HG02759 (cell line): ENCODE measurements around the gene MANSC4.
A peak's percentile ranks its signal among the peaks of the same experiment; 100 is the strongest.

ENCODE experiments used
- ATAC-seq: cut with Tn5 transposase; IDR thresholded peaks from one replicate; pipeline ENCODE4 v1.9.1; 2021; ENCODE audit warnings: mild to moderate bottlenecking, moderate library complexity; ENCODE audit not compliant: unreplicated experiment

MANSC4 gene

GRCh38 chr12:27779920-27780611 is at the start of gene MANSC4, which contains the start of gene KLHL42:
MANSC4 (minus strand) TSS chr12:27780236; CDS start chr12:27771276, 8,960 bp downstream.
KLHL42 (plus strand) TSS chr12:27780233; CDS start chr12:27780331, 98 bp downstream.
- peak; percentile 76 for ATAC-seq

DNA sequence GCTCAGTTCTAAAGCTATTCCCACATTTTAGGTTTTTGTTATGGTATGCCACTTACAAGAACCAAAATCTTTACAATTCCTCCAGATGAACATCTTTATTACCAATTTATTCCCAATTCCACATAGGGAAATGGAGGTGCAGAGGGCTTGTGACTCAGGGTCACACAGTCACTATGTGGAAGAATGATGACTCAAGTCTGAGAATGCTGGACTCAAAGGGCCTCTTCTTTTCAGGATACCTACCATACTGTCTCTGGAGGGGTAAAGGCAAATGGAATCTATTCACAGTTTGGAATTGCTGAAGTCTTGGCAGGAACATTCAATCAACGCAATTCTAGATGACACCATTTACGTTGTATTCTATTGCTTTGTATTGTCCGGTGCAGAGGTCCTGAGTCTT is 48.2 kb upstream of the MANSC4 start:
- no peak for ATAC-seq

GRCh38 chr12:27826076-27826475 is 46.0 kb upstream of the MANSC4 start:
- no peak for ATAC-seq

GRCh38 chr12:27824126-27824842 is 44.2 kb upstream of the MANSC4 start:
- ATAC-seq: peak; percentile 75

DNA sequence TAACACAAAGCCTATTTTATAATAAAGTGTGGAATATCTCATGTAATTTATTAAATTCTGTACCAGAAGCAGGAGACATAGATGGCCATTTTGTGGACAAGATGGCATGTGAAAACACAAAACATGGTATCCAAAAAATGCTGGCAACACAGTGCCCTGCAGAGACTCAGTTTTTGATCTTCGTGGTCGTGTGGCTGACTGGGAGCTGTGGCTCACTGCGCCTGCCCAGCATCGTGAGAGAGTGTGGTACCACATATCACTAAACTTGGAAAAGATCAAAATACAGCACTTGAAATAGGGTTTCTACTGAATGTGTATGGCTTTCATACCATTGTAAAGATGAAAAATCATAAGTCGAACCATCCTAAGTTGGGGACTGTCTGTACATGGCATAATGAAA is 43.0 kb upstream of the MANSC4 start:
- ATAC-seq: no peak

DNA sequence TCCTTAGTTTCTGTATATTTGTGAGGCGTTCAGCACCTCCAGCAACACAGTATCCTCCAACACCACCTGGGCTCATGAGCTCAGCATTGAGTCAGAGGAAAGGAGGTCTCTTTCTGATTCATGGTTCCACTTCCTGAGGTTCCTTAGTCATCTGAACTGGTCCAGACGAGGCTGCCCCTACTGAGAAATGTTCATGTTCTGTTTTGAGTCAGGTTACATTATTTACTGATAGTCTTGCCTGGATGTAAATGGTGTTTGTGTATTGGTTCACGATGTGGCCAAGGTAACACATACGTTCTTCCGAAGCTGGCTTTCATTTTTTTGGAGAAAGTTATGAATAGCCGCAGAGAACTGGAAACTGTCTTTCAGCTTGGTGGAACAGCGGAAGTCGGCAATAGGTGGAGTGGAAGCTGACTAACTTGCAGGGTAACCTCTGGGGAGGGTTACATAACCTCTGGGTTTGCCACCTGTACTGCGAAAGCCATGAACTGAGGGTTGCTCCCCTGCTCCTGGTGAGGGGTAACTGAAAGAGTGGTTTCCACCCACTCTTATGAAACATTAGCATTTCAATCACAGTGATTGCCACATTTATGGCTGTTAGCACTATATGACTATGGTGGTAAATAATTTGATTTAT is 42.2 kb upstream of the MANSC4 start:
- peak; percentile 67 for ATAC-seq

DNA sequence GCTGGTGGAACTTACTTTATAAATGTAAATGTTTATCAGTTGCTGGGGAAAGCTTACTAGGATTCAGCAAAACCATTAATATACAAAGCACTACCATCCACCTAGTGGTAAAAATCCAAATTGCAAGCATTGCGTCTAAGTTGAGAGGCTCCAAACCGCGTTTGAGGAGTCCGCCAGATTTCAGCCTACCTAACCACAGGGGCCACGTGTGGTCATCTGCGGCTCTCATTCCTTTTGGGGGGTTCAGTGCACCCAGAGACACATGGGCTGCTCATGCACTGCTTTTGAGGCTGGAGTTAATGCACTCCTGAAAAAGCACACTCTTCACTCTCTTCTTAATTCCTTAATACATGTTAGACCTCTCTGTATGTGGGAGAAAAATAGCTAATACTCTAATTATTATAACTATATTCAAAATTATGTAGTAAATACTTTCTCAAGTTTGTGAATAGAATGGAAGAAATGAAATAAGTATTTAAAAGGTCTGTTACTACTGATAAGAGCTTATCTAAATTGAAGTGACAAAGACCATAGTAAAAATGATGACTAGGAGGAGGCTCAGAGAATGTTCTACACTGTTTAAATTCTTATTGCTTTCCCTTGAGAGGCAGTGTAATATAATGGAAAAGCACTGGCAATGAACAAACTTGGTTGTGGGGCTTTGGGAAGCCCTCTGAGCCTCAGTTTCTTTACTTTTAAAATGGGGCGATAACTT is 41.4 kb upstream of the MANSC4 start:
- no peak for ATAC-seq

DNA sequence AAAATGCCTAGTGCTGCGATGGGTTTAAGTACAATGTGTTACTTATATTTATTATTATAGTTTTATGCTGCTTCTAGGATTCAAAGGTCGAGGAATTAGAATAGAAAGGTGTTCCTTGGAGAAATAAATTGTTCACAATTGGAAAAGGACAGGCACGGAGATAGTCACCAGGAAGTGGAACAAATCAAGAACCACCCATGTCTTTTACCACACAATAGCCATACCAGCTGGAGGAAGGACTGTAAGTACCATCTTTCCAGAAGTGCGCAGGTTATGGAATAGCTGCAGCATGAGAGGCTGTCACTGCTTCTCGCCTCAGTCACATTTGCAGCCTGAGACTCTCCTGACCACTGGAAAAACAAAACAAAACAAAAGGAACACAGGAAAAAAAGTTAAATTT is 40.5 kb upstream of the MANSC4 start:
- ATAC-seq: no peak

GRCh38 chr12:27818401-27818918 is 38.4 kb upstream of the MANSC4 start:
- no peak for ATAC-seq

- ATAC-seq: no peak
These were observed 37.7 kb upstream of the MANSC4 start for GRCh38 chr12:27817766-27818165.

GRCh38 chr12:27814851-27815591 is 35.0 kb upstream of the MANSC4 start:
- no peak for ATAC-seq

DNA sequence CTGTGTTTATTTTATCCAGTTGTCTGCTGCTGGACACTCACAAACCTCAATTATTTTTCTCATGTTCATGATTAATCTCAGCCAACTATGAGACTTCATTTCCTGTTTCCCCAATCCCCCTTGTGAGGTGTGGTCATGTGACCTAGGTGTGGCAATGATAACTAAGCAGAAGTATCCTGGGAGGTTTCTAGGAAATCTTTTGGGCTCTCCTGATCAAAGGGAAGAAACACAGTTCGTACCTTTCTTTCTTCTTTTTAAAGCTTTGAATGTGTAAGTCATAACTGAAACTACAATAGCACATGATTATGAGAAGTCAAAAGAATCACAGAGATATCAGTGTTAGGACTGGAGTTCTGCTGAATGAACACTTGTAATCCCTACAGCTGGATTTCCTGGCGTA is 34.4 kb upstream of the MANSC4 start:
- ATAC-seq: no peak

DNA sequence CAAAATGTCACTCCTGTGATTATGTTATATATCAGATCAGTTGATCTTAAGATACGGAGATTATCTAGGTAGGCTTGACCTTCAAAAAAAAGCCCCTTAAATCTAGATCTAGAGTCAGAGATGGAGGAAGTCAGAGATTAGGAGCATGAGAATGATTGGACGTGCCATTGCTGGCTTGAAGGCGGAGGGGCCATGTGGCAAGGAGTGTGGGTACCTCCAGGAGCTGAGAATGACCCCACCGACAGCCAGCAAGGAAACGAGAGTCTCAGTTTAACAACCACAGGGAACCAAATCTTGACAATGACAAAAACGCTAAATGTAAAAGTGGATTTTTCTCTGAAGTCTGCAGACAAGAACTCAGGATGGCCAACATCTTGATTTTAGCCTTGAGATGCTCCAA is 32.5 kb upstream of the MANSC4 start:
- no peak for ATAC-seq

DNA sequence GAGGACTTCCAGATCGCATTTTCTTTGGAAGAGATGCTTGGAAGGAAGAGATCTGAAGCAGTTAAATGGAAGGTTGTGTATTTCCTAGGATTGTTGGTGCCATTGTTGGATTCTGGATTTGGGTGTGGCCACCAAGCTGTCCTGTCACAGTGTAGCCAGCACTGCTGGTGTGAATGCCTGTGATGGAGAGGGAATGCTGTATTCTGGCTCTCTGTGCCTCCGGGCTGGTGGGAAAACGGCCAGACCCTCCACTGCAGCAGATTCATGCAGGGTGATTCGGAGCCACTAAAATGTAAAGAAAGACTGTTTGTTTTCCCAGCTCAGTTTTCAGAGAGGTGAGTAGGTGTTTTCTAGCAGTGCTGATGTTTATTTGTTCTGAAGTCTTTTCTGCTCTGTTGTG is 30.7 kb upstream of the MANSC4 start:
- no peak for ATAC-seq

GRCh38 chr12:27808841-27809240 is 28.8 kb upstream of the MANSC4 start:
- no peak for ATAC-seq

DNA sequence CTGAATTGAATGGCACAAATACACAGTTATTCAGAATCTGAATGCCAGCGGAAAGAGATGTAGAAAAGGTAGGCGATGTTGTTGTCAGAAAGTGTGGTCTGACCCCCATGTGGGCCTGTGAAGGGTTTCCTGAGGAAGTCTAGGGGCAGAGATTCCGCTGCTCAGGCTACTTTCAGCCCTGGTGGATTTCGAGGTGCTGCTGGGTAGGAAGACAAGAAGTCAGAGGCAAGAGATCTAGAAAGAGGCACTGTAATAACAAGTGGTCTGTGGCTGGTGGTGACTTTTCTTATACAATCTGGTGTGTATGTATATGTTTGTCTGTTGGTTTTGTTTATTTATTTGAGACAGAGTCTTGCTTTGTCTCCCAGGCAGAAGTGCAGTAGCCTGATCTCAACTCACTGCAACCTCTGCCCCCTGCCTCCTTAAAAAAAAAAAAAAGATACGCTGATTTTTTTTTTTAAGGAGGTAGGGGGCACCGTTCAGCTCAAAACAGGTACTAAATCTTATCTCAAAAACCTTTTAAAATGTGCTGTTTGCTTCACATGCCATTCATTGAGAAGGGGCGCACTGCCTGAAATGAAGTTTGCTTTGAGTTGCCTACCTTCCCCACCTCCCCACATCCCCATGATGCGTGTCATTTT is 27.1 kb upstream of the MANSC4 start:
- ATAC-seq: no peak

- no peak for ATAC-seq
These were observed 26.2 kb upstream of the MANSC4 start for GRCh38 chr12:27806259-27806658.

DNA sequence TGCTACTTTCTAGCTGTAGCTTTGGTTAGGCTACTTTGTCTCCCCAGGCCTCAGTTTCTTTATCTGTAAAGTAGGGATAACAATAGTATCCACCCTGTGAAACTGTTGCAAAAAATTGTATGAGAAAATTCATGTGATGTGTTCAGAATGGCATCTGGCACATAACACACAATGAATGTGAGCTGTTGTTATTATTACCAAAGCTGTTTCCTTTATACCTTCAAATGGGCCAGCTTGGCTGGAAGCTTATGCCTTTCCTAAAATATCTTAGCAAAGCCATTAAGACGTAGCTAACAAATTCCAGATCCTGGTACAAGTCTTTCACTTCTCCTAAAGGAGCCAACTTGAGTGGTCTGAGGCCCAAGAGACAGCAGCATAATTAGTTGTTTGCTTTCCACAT is 25.2 kb upstream of the MANSC4 start:
- no peak for ATAC-seq

DNA sequence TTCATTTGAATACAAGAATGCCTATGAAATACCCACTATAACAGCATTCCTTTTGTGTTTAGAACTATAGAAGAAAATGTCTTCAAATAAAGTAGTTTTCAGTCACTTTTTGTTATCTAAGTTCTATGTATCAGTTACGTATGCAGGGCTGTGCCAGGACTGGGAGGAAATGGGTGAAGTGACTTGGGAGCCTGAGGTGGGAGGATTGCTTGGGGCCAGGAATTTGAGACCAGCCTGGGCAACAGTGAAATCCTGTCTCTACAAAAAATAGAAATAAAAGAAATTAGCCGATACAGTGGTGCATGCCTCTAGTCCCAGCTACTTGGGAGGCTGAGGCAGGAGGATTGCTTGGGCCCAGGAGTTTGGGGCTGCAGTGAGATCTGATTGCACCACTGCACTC is 22.9 kb upstream of the MANSC4 start:
- ATAC-seq: no peak

- ATAC-seq: no peak
These were observed 22.5 kb upstream of the MANSC4 start for GRCh38 chr12:27802511-27802910.
